Endothelial cell of umbilical vein (primary cell): ENCODE measurements around the gene ERLEC1. TPM values are rescaled to one million over a fixed set of nuclear protein-coding genes. Genes with fewer than 3 reads are reported as not detected.

Source experiments
- BruUV-seq: library from RNA; stranded (reverse); fragments of 400-500 nt; replicated peaks from 2 replicates; lab custom pipeline; 2021; lab: Mats Ljungman, UMichigan
- CTCF ChIA-PET: fragments of 300-600, 350-600 bp; sonication (Branson Sonifier 250); formaldehyde crosslinking; loops from one replicate; lab custom pipeline; 2021; ENCODE audit warnings: antibody characterized with exemption, inconsistent platforms; lab: Charles Lee
- POLR2A ChIA-PET: fragments of 300-600, 350-600 bp; sonication (Branson Sonifier 250); formaldehyde crosslinking; loops from one replicate; lab custom pipeline; 2021; ENCODE audit warnings: antibody characterized with exemption, inconsistent platforms; lab: Charles Lee
- DNase-seq: peaks from one replicate; pipeline ENCODE4 v3.0.0-alpha.2; 2011; ENCODE audit warnings: low read depth, low spot score
- FAIRE-seq: peaks from 2 replicates; lab custom pipeline; 2011; peaks lifted over from hg19 to GRCh38; lab: Jason Lieb, UNC
- H2AFZ ChIP-seq: 2 replicates; pipeline ENCODE4 v1.6.0; 2012; ENCODE audit warnings: low read depth, low read length, control low read depth, inconsistent platforms
- H3K27ac ChIP-seq: 2 replicates; pipeline ENCODE4 v1.5.1; 2011; ENCODE audit warnings: low read depth, mild to moderate bottlenecking, control low read depth, low read length, moderate library complexity; ENCODE audit not compliant: insufficient read depth
- H3K27me3 ChIP-seq, 2 experiments: 2 replicates each; pipeline versions ENCODE4 v1.6.0 to v1.6.1; 2011; ENCODE audit warnings: low read length in 2 of 2, mixed read lengths in 1 of 2; ENCODE audit not compliant: control insufficient read depth in 2 of 2, insufficient read depth in 2 of 2
- H3K36me3 ChIP-seq, 2 experiments: 2 replicates in 1 of 2; 3 replicates in 1 of 2; pipeline ENCODE4 v1.5.1; 2011; ENCODE audit warnings: low read length in 2 of 2, mild to moderate bottlenecking in 1 of 2, moderate library complexity in 1 of 2; ENCODE audit not compliant: control insufficient read depth in 2 of 2, insufficient read depth in 2 of 2; ENCODE audit errors: extremely low read depth in 1 of 2
- H3K4me1 ChIP-seq: 3 replicates; pipeline ENCODE4 v1.5.1; 2011; ENCODE audit warnings: mild to moderate bottlenecking, low read length; ENCODE audit not compliant: control insufficient read depth, insufficient read depth; ENCODE audit errors: extremely low read depth
- H3K4me2 ChIP-seq: 2 replicates; pipeline ENCODE4 v1.6.1; 2011; ENCODE audit warnings: low read length, control low read depth, mixed read lengths; ENCODE audit not compliant: insufficient read depth
- H3K4me3 ChIP-seq, 3 experiments: fragments of 200-600 bp in 1 of 3; sonication (generic), shearing (Covaris generic) in 1 of 3; replicated peaks in 1 of 3; 2 replicates each; pipeline ENCODE4 v1.5.1; 2011 to 2016; ENCODE audit warnings: control low read depth in 3 of 3, low read length in 3 of 3, mild to moderate bottlenecking in 2 of 3, inconsistent platforms in 1 of 3, low read depth in 1 of 3, moderate library complexity in 1 of 3; ENCODE audit not compliant: insufficient read depth in 1 of 3
- H3K79me2 ChIP-seq: 2 replicates; pipeline ENCODE4 v1.6.0; 2012; ENCODE audit warnings: low read length, inconsistent platforms; ENCODE audit not compliant: control insufficient read depth, insufficient read depth
- H3K9ac ChIP-seq: replicated peaks from 2 replicates; pipeline ENCODE3; 2011; ENCODE audit warnings: low read length, control low read depth; ENCODE audit not compliant: insufficient read depth; ENCODE audit errors: extremely low read depth
- H3K9me1 ChIP-seq: replicated peaks from 3 replicates; pipeline ENCODE4 v1.6.0; 2011; ENCODE audit warnings: mild to moderate bottlenecking, low read length; ENCODE audit not compliant: control insufficient read depth, insufficient read depth; ENCODE audit errors: extremely low read depth
- H3K9me3 ChIP-seq: replicated peaks from 2 replicates; pipeline ENCODE4 v1.5.1; 2012; ENCODE audit warnings: low read length, inconsistent platforms; ENCODE audit not compliant: control insufficient read depth, insufficient read depth
- H4K20me1 ChIP-seq: replicated peaks from 2 replicates; pipeline ENCODE3; 2011; ENCODE audit warnings: mild to moderate bottlenecking, low read length; ENCODE audit not compliant: control insufficient read depth, insufficient read depth; ENCODE audit errors: extremely low read depth
- CTCF ChIP-seq, 2 donors: IDR thresholded peaks; 1 replicate in 1 of 2; 2 replicates in 1 of 2; pipeline ENCODE4 v1.5.1; 2011; ENCODE audit warnings: low read length in 2 of 2, mild to moderate bottlenecking in 2 of 2, moderate library complexity in 2 of 2, control low read depth in 1 of 2, inconsistent platforms in 1 of 2, low read depth in 1 of 2; ENCODE audit not compliant: insufficient read depth in 1 of 2; ENCODE audit errors: extremely low read depth in 1 of 2
- EZH2 ChIP-seq: IDR thresholded peaks from 2 replicates; pipeline ENCODE4 v1.6.1; 2012; ENCODE audit warnings: borderline replicate concordance, low read depth, mild to moderate bottlenecking, moderate library complexity, low read length, inconsistent platforms; ENCODE audit not compliant: severe bottlenecking
- GATA2 ChIP-seq: IDR thresholded peaks from 2 replicates; pipeline ENCODE4 v1.7.0; 2011; ENCODE audit warnings: low read depth, mild to moderate bottlenecking, moderate library complexity, mixed read lengths, low read length; ENCODE audit not compliant: insufficient read length, insufficient read depth
- JUN ChIP-seq: IDR thresholded peaks from 2 replicates; pipeline ENCODE4 v1.6.1; 2011; ENCODE audit warnings: borderline replicate concordance, low read depth; ENCODE audit not compliant: insufficient read length, insufficient read depth
- MYC ChIP-seq: IDR thresholded peaks from one replicate; pipeline ENCODE4 v1.6.1; 2011; ENCODE audit warnings: mild to moderate bottlenecking, low read depth, low read length
- POLR2A ChIP-seq: IDR thresholded peaks from 2 replicates; pipeline ENCODE4 v1.6.1; 2012; ENCODE audit warnings: low read depth, mild to moderate bottlenecking, control low read depth, low read length
- POLR2AphosphoS5 ChIP-seq: IDR thresholded peaks from 2 replicates; pipeline ENCODE4 v1.6.1; 2012; ENCODE audit warnings: low read depth, mild to moderate bottlenecking, control low read depth, low read length, moderate library complexity; ENCODE audit not compliant: insufficient read depth
- dilution Hi-C: fragments of 300-500 bp; cut with MboI; formaldehyde crosslinking; loops from one replicate; pipeline ENCODE4 v1.15.0; 2019; ENCODE audit warnings: low sequenced_read_pairs; ENCODE audit not compliant: extremely low pct_ligation_motif_present
- intact Hi-C: fragments of 100-400 bp; cut with micrococcal nuclease; formaldehyde crosslinking; loops from one replicate; pipeline ENCODE4 v1.10.0; 2022
- polyA plus RNA-seq, 4 experiments: library from polyadenylated mRNA; depleted of rRNA in 3 of 4; stranded (reverse) in 3 of 4; unstranded in 1 of 4; fragments of >200 nt; gene quantifications; 2 replicates each; pipeline versions ENCODE4 v1.2.1 to v1.2.3, GENCODE V29; 2011 to 2012; ENCODE audit warnings: missing spikeins in 1 of 4
- total RNA-seq: library from RNA; stranded (reverse); gene quantifications from 2 replicates; pipeline ENCODE4 v1.2.3, GENCODE V29; 2021
- TF ChIP-seq, protein P1 (sequence below): IDR thresholded peaks from 2 replicates; pipeline ENCODE4 v1.6.1; 2011; ENCODE audit not compliant: insufficient read depth, insufficient read length

The ERLEC1 gene
- total and polyA plus RNA-seq, 2 donors (not counting 3 experiments of a cell fraction or from before 2014, with no cell fraction given): 23.1 to 37.6 TPM

DNA sequence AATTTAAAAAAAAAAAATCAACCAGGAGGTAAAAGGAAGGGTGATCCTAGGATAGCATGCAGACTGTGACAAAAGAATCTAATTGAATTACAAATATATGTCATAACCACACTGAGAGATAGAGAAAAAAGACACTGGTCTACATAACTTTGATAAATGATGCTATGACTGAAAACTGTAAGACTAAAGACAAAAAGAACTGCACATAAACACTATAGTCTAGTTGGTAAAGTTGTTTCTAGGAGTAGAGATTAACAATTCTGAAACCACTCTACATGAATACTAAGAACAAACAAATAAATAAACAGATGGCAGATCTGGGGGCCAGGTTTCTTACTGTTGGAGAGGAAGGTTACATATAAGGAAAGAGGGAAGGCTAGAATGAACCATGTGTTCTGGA, 33.8 kb upstream of the ERLEC1 start:
- Histone ChIP-seq H3K36me3 (peaks cover 0 to 5% of the 10 kb centered on the region in 2 experiments), H3K4me3 (no peak overlapping the region), H4K20me1 (no peaks in the 10 kb centered on the region), H3K9ac (no peak overlapping the region), H3K27ac (no peak overlapping the region), H3K4me2 (no peak overlapping the region), H3K9me1 (no peaks in the 10 kb centered on the region), H2AFZ (no peak overlapping the region), H3K9me3 (no peaks in the 10 kb centered on the region), H3K27me3 (no peaks in the 10 kb centered on the region), H3K79me2 (no peaks in the 10 kb centered on the region), H3K4me1 (peaks cover 3% of the 10 kb centered on the region)
- ChIA-PET POLR2A (no interaction called here), CTCF (no interaction called here)
- dilution Hi-C loops: no loop called here
- intact Hi-C loops: no loop called here
- TF ChIP-seq EZH2 (no peak), POLR2AphosphoS5 (no peak), JUN (no peak), MYC (no peak), CTCF (IDR thresholded peaks at IDR 0.05; ENCODE audit: extremely low read depth in 1 of 2, insufficient read depth in 1 of 2, low read depth in 1 of 2, low read length in 2 of 2) (no peak), POLR2A (no peak), GATA2 (no peak)
- TF ChIP-seq, protein P1, sequence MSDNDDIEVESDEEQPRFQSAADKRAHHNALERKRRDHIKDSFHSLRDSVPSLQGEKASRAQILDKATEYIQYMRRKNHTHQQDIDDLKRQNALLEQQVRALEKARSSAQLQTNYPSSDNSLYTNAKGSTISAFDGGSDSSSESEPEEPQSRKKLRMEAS: no peak
- DNase-seq: no peak
- BruUV-seq: no TSS peak
- no peak for FAIRE-seq
